Esophagus mucosa (tissue), 1 donor: ENCODE results near the gene OR9A2. TPM values are rescaled to one million over a fixed set of nuclear protein-coding genes. Genes with fewer than 3 reads are reported as not detected.
A peak's percentile ranks its signal among the peaks of the same experiment; 100 is the strongest.
"Not testable (repeated sequence)": the region's sequence is repeated elsewhere in the genome, so short reads cannot be mapped to it uniquely, and the experiment has no call there.

Source experiments
- ATAC-seq: fragments of 200-7000 bp; cut with Tn5 transposase; one replicate; pipeline ENCODE4 v1.9.1; 2020
- total RNA-seq: library from RNA; stranded (reverse); gene quantifications from one replicate; pipeline ENCODE4 v1.2.4, GENCODE V29; 2023
- donor health status: DM: yes; HTN: yes; CAD: no.

The OR9A2 gene
- total RNA-seq, 1 donor from 2014 or later = not detected

DNA sequence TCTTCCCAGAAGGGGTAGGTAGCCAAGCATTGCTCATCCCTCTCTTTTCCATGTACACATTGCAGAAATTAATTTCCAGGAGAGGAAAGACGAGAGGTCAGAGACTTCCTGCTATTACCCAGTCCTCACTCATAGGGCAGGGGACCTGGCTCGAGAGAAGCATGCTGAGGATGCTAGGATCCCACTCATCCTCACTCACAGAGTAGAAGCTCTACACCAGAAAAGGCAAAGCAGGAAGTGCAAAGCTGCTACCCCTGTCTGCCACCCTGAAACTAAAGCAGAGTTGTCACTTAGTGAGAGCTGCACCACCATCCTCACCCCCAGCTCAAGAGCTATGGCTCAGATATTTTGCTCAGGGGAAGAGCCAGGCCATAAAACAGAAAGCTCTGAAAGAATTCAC, 9.9 kb downstream of the OR9A2 start:
- ATAC-seq = no peak

DNA sequence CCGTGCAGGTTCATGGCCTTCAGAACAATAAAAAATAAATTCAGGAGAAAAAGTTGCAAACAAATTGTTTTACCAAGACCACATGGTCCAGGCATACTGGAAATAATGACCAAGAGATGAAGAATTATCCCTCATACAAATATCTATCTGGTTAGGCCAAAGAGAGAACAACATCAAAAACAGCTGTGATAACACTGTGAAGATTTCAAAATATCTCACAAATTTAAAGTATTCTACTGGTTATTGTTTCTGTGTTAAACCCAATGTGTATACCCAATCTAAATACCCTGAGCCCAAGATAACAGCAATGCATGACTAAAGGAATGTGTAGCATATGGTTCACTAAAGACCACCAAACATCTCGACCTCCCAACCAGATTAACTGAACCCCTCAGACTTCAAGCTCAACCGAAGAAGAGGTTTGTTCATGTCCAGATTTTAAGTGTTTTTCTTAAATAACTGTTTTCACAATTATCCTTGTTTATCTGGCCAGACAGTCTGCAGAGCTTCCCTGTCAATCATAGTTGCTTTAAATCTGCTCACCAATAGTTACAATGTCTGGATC, 10.9 kb downstream of the OR9A2 start:
- no peak for ATAC-seq

DNA sequence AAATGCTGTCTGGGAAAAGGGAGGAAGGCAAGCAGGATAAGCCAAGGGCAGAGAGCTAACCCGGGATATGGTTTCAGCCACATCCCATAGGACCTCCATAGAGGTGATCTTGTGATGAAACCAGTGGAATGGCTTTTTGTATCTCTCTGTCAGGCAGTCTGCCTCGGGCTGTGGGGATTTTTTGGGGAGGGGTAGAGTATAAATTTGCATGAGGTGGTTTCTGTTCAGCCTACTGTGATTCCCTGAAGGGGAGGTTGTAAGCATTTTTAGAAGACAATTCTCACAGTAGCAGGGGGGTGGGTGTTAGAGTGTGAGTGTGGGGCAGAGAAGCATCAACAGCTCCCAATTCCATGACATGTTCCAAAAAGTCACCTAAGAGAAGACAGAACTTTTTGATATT, 11.8 kb downstream of the OR9A2 start:
- ATAC-seq = no peak

DNA sequence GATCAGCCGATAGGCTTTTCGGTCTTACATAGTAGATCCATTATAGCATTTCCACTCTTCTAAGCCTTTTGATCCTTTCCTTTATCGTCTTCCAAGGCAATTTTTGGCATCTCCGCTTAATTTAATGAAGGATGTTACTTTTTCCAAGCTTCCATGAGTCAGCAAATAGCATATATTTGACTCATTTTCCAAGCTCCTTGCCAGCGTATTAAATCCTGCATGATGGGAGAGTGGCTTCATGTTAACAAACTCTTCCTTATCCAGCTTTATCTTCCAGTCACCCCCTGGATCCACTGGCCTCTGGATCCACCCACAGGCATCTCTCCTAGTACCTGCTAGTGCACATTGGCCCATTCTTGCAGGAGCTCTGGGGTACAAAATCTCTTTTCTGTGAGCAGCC, 13.0 kb downstream of the OR9A2 start:
- no peak for ATAC-seq

DNA sequence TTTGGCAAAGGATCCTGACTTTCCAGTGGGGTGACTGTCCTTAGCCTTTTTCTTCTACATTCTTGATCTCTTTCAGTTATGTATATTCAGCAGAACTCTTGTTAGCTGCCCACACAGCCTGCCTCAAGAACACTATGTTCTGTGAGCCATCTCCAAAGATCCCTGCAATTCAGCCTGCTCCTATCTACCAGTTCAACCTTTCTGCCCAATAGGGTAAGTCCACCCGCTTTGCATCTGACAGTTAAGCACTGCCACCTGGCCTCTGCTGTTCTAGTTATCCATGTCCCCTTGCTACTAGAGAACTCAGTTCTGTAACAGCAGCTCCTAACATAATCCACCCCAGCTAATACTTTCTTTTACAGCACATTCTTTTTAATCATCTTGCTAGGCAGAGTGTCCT, 13.5 kb downstream of the OR9A2 start:
- ATAC-seq = no peak

DNA sequence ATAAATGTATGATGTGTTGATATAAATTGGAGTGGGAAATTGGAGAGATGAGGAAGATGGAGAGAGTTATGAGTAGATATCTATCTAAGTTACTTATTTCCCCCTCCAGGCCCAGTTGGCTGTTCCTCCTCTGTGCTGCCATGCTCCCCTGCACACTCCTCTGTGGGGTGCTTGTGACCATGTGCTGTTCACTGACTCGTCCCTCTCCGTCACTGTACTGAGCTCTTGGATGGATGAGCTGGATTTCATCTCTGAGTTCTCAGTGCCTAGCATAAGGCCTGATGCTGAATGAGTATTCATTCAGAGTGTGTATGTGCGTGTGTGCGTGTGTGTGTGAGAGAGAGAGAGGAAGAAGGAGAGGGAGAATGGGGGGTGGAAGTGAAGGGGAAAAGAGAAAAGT, 14.5 kb downstream of the OR9A2 start:
- no peak for ATAC-seq

DNA sequence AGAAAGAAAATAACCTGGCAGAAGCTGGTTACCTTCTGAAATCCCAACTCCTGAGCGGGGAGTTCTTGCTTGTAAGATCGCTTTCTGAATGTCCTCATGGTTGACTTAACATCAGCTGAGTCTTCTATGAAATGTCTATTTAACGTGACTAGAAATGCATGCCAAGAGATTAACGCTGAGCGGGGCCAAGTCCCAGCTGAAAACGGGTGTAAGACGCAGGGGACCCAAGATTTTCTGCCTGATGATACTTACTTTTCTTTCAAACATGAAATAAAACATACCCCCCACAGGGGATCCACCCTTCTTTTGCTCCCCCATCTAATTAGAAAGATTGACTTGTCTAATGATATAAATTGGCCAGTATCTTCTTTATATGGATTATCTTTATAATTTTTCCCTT, 14.9 kb downstream of the OR9A2 start:
- no peak for ATAC-seq

DNA sequence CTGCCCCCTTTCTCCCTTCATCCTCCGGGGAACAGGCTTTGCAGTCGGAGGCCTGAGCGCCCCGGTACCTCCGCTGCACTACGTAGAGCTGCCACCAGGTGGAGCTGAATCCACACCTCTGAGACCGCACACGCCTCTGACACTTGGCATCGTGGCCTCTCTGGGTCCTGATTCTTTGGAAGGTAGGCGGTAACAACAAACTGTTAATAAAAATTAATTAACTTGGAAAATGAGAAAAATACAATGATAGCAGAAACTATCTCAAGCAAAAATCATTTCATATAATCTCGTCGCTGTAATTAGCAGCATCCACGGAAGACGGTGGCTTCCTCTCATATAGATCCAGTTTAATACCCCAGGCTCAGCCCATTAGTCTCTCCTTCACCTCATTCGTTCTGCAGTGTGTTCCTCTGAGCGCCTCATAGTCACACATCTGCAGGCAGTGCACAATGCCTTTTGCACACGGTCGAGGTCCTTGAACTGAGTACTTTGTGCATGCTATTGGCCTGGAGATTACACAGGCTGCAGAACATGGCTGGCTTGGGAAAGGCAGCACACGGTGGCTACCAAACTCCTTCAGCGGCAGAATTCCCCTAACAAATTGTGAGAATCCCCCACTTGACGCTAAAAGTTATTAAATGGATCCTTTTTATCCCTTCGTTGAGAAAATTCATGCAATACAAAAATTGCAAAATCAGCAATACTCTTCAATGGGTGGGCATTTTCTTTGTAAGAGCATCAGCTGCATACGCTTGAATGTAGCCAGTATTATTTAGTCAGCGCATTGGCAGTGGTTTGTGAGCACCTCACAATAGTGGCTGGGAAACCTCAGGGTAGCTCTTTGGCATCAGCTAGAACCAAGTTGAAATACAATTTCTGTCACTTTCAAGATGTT, 18.7 kb downstream of the OR9A2 start:
- peak; percentile 97 for ATAC-seq

DNA sequence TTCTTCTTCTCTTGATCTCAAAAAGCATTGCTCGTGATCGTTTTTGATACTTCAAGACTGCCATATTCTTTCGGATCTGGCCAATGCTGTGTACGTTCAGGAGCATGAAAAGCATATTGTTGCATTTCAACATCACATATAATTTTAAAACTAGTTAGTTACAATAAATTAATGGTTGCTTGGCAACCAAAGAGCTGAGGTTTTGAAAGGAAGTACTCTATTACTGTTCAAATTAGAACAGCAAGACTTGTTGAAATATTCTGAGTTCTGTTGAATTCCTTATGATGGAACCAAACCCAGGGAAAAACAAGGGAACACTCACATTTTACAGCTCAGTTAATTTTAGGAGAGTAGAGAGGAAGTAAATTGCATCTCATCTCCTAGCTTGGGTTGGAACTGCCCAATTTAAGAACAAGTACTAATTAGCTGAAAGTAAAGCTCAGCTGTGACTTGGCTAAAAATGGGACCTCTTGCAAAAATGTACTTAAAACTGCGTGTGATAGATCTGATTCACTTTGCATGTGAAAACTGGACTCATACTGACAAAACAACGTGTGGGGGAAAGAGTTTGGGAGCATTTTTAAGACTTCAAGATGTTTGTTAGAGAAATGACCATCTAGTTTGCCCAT, 21.2 kb downstream of the OR9A2 start:
- ATAC-seq = no peak

DNA sequence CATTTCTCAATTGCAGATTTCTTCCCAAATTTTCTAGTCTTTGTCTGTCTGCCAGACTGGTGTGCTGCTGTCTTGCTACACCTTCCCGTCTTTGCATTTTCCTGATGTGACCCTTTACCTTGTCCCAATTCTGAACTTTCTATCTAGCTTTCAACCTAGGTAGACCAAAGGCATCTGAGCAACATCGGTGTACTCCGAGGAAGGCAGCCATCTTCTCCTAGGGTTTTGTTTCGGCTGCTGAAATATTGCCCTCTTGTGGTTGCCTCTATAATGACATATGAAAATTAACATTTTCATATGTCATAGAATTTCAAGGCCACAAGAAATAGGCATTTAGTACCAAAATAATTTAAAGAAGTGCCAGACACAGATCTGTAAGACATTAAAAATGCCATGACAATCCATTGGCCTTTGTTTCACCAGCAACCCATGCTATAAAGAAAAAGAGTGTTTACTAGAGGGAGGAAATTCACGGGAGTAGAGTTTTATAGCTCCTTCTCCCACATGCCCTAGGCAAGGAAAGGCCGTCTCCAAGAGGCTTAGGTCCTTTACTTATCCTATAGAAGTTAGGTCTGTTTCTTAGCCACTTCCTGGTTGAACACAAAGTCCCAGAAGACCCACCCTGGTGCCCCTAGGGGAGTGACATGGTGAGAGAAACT, 23.4 kb downstream of the OR9A2 start:
- ATAC-seq = peak; percentile 71

DNA sequence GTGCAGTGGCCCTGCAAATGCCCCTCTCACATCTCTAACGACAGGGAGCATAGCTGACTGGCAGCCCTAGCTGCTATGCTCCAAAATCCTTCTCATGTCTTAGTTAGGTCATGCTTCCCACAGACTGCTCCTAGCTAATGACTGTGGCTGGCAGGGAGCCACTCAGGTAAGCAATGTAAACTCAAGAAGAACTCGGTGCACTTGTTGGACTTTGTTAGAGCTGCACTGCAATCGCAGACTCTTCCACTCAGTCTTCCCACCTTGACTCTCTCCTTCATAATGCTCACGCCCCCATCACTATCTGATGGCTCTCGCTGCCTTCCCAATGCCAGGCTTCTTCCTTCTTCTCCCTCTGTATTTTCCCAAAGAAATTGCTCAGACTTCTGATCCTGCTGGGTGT, 24.0 kb downstream of the OR9A2 start:
- ATAC-seq = no peak

DNA sequence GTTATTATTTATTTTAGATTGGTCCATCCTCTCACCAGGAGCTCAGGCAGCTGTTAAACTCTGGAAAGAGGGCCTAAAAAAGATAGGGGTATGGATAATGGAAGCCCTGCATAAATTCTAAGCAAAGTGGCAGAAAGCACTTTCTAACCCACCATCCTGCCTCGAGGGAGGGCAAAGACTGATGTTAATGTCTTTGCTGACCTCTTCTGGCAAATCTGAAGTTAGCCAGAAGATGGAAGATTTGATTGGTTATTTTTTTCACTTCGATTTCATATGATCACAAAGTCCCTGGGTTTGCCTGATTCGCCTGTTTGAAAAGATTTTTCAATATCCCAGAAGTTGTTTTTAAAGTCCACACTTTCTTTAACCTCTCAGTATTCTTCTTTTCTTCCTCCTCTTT, 24.8 kb downstream of the OR9A2 start:
- ATAC-seq = no peak

DNA sequence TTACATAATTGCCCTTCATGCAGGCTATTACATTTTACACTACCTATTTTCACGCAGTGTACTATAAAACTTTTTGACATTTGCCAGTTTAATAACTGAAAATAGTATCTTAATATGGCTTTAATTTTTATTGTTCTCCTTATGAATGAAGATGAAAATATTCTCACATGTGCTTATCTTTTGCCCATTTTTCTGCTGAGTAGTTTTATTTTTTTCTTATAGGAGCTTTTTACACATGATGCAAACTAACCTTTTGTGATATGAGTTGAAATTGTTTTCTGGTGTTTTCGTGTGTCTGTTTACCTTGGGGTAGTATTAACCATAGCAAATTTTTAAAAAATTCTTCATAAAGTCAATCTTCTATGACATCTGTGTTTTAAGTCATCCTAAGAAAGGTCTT, 26.3 kb downstream of the OR9A2 start:
- ATAC-seq = no peak

DNA sequence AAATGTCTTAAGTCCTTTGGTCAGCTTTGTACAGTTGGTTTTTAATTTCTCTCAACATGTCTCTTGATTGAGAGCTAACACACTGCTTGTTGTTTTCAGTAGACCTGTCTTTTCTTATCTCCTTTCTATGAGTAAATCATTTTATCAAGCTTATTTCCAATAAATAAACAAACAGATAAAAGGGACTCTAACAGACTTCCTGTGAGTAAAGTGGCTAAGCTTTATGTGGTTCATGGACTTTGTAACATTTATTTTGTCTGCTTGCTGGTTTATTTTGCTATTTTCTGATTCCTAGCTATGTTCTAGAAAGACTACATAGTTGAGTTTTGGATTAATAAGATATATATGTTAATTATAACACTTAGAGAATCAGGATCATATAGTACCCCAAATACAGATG, 27.1 kb downstream of the OR9A2 start:
- no peak for ATAC-seq

DNA sequence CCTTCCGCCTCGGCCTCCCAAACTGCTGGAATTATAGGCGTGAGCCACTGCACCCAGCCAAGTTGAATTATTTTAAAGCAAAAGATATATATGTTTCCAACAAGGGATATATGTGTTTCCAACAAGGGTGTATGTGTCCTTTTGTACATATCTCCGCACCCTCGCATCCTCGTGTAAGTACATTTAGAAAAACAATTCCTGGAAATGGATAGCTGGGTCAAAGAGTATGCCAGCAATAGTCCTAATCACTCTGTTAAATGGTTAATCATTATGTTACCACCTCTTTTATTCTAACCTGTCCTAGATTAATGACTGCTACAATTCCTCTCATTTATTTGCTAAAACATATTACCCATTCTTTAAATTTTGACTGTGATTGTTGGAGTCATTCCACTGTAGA, 28.0 kb downstream of the OR9A2 start:
- no peak for ATAC-seq

DNA sequence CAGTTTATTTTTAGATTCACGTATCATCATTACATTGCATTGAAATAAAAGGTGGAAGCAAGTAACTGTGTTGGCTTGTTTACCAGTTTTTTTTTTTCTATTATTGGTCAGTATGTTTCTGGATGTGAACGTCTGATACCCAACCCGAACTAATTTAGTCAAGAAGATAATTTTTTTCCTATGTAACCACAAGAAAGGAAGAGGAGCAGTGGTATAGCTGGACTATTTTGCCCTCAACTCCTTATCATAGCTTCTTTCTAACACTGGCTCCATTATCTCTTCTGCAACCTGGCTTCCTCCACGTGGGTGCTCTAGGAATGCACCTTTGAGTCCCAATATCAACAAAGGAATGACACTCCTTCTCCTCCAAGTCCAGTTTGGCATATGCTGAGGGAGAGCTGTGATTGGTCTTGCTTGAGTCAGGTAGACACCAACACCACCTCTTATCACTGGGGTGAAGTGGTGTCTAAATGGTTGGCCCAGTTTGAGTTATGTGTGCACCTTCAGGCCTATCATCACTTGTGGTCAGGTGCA, 29.4 kb downstream of the OR9A2 start:
- ATAC-seq = no peak

DNA sequence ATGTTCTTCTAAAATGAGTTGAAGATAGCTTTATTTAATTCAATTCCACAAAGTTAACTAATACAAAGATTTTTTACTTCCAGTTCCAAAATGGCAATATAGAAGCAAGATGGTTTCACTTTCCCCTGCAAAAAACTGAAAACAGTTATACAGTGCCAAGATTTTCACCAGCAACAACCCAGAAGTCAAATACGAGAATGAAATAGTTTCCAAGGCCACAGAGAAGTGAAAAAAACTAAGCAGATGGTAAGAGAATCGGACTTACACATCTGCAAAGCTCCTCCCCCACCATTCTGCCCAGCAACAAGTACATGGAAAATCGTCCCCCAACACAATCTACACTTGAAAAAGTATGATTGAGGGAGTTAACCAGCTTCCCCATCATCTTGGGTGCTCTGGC, 34.5 kb downstream of the OR9A2 start:
- no peak for ATAC-seq

DNA sequence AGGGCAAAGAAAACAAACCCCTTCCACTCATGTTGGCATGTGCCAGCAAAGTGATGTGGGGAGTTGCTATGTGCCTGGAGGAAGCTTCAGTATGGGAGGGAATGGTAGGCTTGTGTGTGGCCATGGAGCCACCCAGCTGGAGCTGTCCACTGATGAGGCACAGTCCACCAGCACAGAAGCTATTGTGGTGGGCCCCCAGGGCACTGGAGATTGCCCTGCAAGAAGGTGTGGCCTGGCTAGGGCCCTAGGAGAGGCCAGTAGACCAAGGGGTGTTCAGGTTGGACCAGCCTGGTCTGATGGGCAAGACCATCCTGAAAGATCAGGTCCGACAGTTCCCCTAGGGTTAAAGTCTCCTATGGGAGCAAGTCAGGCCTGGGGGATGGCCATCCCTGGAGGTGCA, 42.6 kb downstream of the OR9A2 start:
- ATAC-seq = no peak

DNA sequence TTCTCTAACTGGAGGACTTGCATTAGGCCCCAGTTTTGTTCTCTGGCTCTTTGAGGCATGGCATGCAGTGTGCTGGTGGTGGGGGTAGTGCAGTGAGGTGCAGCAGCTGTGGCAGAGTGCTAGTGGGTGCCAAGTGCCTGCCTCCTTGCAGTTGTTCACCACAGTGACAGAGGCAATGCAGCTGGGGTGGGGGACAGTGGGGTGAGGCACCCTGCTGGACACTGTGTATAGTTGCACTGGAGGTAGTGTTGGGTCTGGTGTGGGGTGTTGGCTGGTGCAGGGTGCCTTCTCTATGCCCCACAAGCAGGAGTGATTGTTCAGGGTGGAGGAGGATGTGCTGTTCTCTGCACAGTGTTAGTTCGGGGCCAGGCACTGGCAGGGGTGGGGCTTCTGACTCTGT, 43.1 kb downstream of the OR9A2 start:
- no peak for ATAC-seq

DNA sequence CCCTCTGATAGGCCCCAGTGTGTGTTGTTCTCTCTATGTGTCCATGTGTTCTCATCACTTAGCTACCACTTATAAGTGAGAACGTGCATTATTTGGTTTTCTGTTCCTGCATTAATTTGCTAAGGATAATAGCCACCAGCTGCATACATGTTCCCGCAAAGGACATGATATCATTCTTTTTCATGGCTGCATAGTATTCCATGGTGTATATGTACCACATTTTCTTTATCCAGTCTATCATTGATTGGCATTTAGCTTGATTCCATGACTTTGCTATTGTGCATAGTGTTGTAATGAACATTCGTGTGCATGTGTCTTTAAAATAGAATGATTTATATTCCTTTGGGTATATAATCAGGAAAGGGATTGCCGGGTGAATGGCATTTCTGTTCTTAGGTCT, 48.5 kb downstream of the OR9A2 start:
- ATAC-seq = not testable (repeated sequence)
